Activated CD8-positive, alpha-beta memory T cell treated with anti-CD3 and anti-CD28 coated beads, Interleukin-2, amount 50 U/mL, for 1 hour (primary cell): ENCODE data around the gene LHPP.

ENCODE experiments used
- DNase-seq: peaks from one replicate; pipeline ENCODE4 v3.0.0-alpha.2; 2020; ENCODE audit errors: extremely low read depth

Gene LHPP

GRCh38 chr10:124656541-124656940 lies 194.9 kb downstream of the LHPP start:
- no peak for DNase-seq

DNA sequence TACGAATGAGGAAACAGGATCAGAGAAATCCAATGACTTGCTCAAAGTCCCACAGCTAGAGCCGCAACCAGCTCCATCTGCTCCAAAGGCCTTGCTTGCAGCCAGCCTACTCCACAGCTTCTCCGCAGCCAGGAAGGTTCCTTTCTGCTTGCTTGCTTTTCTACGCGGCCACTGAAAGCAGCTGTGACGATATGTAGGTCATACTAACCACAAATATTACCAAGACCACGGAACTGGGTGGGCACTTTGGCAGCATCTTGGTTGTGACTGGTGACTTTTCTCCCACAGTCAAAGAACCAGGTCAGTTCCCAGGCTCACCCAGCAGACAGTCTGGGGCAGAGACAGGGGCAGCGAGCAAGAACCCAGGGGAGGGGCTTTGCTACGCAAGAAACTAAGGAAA lies 196.2 kb downstream of the LHPP start:
- DNase-seq: no peak

GRCh38 chr10:124658591-124659242 lies 197.1 kb downstream of the LHPP start:
- no peak for DNase-seq

DNA sequence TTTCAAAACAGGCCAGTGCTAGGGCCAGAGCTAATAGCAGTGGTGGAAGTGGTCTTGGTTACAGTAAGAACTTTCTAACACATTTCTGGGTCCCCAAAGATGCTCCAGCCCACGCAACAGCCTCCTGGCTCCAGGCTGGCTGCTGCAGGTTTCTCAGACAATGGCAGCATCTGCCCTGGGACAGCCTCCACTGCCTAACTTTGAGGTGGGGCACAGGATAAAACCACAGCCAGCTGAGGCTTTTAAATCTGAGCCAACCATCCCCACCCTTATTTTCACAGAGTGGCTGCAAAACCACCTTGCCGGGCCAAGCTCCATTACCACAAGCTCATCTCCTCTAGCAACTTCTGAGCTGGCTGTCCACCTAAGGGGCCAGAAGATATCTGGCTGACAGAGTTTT lies 197.8 kb downstream of the LHPP start:
- no peak for DNase-seq

GRCh38 chr10:124660404-124661125 lies 198.9 kb downstream of the LHPP start:
- no peak for DNase-seq

GRCh38 chr10:124661660-124662180 lies 200.1 kb downstream of the LHPP start:
- DNase-seq: no peak

GRCh38 chr10:124663228-124663627 lies 201.6 kb downstream of the LHPP start:
- no peak for DNase-seq
